ENCODE data around the gene GP9.
"Not testable (repeated sequence)": the region's sequence is repeated elsewhere in the genome, so short reads cannot be mapped to it uniquely, and the experiment has no call there.

Gene GP9

GRCh38 chr3:129070086-129070885 lies 9.7 kb downstream of the GP9 start:
- DNase-seq (ENCODE audit: low spot score): no peak

DNA sequence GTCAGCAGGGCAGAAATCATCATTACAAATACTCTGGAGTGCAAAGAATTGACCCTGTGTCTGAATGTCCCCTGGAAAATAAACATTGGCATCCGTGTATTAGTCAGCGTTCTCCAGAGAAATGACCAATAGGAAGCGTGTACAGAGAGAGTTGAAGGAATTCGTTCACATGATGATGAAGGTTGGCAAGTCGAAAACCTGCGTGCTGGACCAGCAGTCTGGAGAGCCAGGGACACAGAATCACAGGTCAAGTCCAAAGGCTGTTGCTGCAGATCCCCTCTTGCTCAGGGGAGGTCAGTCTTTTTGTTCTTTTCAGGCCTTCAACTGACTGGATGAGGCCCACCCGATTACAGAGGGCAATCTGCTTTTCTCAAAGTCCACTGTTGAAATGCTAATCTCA lies 16.6 kb downstream of the GP9 start:
- no peak for DNase-seq (ENCODE audit: low spot score)

DNA sequence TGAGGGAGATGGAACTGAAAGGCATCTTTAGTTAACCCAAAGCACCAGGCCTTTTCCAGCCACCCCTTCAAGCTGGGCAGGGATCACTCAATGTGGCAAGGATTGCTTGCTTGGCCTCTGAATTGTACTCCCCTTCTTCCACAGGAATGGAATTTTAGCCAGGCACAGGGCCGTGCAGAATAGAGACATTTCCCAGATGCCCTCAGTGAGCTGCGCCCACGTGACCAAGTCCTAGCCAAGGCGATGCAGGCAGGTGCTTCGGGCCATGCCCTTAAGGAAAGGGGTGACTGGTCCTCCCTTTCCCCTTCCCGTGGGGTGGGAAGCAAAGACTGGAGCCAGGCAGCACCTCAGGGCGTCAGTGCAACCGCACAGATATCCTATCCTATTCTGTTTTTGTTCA lies 17.9 kb downstream of the GP9 start:
- DNase-seq (ENCODE audit: low spot score): no peak

GRCh38 chr3:129081503-129081902 lies 20.9 kb downstream of the GP9 start:
- no peak for DNase-seq (ENCODE audit: low spot score)

DNA sequence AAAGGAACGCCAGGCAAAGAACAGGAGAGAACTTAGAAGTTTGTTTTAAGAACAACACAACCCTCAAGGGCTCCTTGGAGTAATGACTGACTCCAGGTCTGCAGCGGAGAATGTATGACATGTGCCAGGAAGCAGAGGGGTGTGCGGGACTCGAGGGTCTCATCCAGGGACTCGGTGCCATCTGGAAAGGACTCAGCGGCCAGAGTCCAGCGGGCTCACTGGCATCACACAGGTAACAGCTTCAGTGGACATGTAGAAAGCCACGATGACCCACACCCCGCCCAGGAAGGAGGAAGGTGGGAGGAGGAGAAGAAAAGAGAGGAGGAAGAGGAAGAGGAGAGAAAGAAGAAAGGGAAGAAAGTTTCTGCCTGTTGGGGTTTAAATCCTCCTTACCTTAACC lies 21.4 kb downstream of the GP9 start:
- no peak for DNase-seq (ENCODE audit: low spot score)

- DNase-seq (ENCODE audit: low spot score): no peak
Measured at GRCh38 chr3:129084501-129084900, 23.9 kb downstream of the GP9 start.

DNA sequence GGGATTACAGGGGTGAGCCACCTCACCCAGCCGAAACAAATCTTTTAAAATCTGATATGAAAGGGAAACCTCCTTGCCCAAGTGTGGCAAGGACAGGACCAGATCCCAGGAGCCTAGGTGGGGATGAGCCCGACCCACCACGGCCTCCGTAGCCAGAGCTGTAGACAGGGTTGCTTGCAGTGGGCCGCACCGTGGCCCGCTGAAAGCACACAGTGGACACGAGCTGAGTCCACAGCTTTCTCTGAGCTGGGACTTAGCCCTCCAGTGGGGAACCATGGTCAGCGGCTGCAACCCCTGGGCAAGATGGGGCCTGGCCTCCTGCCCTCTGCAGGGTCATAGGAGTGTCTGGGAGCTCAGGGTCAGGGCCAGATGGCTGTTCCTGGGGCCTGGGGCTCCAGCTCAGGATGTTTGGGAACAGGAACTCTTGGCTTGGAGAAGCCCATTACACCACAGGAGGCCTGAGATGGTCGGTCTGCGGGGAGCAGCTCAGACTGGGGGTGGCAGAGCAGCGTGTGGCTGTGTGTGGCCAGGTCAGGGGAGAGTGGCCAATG lies 24.7 kb downstream of the GP9 start:
- DNase-seq (ENCODE audit: low spot score): no peak

DNA sequence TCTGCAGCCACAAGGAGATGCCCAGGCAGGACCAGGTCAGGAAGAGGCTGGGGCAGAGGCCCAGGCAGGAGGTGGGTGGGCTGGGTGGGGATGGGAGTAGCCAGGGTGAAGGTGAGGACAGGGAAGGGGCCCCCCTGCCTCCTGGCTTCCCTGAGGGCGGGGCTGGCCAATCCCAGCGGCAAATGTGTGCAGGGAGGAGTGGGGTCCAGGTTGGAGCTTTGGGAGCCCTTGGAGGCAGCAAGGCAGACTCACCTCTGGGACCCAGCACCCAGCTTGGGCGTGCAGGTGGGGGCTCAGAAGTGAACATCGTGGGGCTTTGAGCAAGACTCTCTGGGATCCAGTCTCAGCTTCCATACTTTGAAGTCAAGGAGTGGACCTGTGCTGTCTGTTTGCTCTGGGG lies 25.2 kb downstream of the GP9 start:
- no peak for DNase-seq (ENCODE audit: low spot score)

DNA sequence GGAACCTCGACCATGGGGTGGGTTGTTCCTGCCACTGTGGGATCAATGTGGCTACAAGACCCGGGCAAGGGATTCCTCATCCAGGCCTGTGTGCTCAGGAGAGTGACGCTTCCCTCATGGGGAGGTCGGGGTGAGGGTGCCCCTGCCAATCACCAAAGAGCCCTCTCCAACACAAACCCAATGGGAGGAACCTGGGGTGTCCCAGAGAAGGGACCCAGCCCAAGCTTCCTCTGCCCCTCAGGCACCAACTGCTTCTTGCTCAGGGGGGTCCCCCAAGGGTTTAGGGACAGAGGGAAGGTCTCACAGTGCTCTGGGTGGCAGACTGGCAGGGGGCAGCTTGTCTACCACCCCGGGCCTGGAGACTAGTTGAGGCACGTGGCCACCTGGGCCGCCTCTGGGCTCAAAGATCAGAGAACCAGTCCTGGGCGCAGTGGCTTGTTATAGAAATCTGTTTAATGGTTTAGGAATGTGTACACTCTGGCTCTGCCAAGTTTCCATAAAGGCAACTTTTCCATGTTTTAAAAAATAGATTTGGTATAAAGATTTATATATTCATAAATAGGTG lies 26.6 kb downstream of the GP9 start:
- DNase-seq (ENCODE audit: low spot score): no peak

GRCh38 chr3:129087904-129088303 lies 27.3 kb downstream of the GP9 start:
- not testable (repeated sequence) for DNase-seq (ENCODE audit: low spot score)

DNA sequence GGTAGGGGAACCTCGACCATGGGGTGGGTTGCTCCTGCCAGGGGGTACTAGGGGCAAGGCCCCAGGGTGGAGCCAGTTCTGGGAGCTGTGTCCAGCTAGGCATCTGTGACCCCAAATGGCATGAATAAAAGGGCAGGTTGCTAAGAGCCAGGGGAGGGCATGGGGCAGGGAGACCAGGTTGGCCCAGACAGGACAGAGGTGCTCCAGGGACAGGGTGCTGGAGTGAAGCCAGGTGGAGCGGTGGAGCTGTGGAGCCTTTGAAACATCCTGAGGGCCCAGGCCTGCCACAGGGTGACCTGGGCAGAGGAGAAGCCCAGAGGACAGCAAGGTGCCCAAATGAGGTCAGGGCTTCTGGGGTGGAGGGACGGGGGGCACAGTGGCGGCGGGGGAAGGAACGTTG lies 27.7 kb downstream of the GP9 start:
- not testable (repeated sequence) for DNase-seq (ENCODE audit: low spot score)

DNA sequence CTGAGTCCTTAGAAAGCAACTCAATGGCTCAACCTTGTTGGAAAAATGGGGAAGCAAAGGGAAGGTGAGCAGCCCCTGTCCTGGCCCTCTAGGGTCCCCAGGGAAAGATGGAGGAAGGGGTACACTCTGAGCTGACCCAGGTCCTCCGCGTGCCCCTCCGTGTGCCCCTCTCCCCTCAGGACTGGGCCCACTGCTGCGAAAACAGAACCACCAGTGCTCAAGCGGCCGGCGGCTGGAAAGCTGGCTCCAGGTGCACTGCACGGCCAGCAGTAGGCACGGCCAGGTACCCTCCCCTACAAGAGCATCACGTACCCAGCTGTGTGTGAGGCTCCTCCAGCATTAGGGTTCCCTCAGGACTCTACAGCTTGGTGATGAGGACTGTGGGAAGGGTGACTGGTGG lies 34.7 kb downstream of the GP9 start:
- no peak for DNase-seq (ENCODE audit: low spot score)

GRCh38 chr3:129100274-129100673 lies 39.7 kb downstream of the GP9 start:
- DNase-seq (ENCODE audit: low spot score): no peak

GRCh38 chr3:129101370-129102138 lies 41.0 kb downstream of the GP9 start:
- DNase-seq (ENCODE audit: low spot score): no peak

GRCh38 chr3:129103296-129103695 lies 42.7 kb downstream of the GP9 start:
- no peak for DNase-seq (ENCODE audit: low spot score)

GRCh38 chr3:129104051-129104450 lies 43.5 kb downstream of the GP9 start:
- DNase-seq (ENCODE audit: low spot score): no peak

- DNase-seq (ENCODE audit: low spot score): no peak
Measured at GRCh38 chr3:129104498-129105079, 44.0 kb downstream of the GP9 start.

DNA sequence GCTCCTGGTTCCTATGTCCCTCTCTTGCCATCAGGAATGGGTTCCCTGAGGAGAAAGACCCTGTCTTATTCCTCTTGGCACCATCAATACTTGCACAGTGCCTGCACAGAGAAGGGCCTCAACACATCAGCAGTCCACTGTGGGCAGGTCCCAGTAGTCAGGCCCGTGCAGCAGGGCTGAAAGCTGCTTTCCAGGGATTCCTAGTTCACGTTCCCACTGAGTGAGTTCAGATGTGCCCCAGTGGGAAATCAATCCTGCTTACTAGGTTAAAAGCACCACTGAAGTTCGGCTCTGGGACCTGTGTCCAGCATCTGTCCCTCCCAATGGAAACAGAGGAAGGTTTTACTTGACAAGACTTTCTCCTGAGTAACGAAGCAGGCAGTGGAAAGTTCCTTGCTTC lies 45.3 kb downstream of the GP9 start:
- no peak for DNase-seq (ENCODE audit: low spot score)

- DNase-seq (ENCODE audit: low spot score): peak; percentile 57
Measured at GRCh38 chr3:129106320-129106719, 45.7 kb downstream of the GP9 start.

DNA sequence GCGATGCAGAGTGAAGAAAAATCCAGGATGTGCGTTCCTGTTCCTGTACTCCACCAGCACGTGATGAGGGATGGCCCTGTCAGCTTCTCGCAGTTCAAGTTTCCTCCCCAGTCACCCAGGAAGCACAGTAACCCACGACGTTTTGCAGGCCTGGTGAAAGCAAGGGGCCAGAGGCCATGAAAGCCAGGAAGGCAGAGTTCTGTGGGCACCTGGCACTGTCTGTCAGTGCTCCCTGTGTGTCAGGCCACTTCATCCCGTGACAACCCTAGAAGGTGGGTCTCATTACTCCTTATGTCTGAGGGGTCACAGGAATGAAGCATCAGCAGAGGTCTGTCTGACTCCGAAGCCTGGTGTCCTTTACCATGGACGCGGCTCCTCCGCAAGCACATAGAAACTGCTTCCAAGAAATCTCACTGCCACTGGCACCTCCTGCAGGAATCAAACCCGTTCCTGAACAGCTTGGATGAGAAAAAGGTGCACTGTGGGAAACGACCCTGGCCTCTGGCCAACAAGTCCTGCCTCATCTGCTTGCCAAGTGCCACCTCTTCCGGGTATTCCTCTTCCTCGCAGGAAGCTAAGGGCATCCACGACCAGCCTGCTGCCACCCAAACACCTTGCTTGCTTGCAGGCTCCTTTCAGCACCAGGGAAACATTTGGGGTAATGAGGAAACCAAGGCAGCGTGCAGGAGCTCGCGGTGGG lies 46.4 kb downstream of the GP9 start:
- DNase-seq (ENCODE audit: low spot score): no peak

DNA sequence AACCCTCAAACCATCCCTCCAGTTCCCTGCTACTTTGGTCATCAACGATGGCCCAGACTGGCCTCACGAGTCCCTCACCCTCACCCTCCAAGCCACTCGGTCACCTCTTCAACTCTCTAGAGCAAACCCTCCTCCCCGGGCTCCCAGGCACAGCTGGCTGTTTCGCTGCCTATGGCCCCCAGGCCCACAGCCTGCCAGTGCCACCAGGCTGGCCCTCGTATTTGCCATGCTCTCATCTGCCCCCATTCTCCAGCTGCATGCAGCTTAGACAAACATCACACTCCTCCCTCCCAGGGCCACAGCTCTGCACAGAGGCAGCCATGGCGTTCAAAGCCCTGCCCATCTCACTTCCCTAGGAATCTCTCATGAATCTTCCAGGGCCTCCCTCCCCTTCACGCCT lies 47.2 kb downstream of the GP9 start:
- no peak for DNase-seq (ENCODE audit: low spot score)
